Measurements from ENCODE around the gene LSM7. TPM values are rescaled to one million over a fixed set of nuclear protein-coding genes. Genes with fewer than 3 reads are reported as not detected.
A peak's percentile ranks its signal among the peaks of the same experiment; 100 is the strongest.

The LSM7 gene
- 100 to 1,000 TPM in 5 of 6 experiments, 10 to 100 TPM in 1; 92.1 to 137 (median 118) TPM for total RNA-seq (2021; fragmentation: NEBNext Ultra II Directional; extraction: Animal tissue kit (Norgen Biotek cat#: 25700))
- long read RNA-seq, transcript LSM7-204 (3 exons, 575 nt): minor isoform, 23 of 92 reads
- long read RNA-seq, transcript LSM7-201 (4 exons, 529 nt): major isoform, 50 of 92 reads
- long read RNA-seq, transcript LSM7-203 (4 exons, 512 nt): minor isoform, 7 of 92 reads
- long read RNA-seq, partial matches to known transcripts: 10 of 92 reads
- long read RNA-seq, other reads (novel, unspliced or antisense): 2 of 92 reads

- H3K9me3 Mint-ChIP-seq: no peaks in the 10 kb centered on the region
- peaks cover 7% of the 10 kb centered on the region; the same call in 1 of the 2 replicates for H3K27me3 Mint-ChIP-seq (ENCODE audit: insufficient read depth)
- peaks cover 25% of the 10 kb centered on the region for H3K36me3 Mint-ChIP-seq (ENCODE audit: low read depth)
- no peak for TF ChIP-seq CTCF (IDR thresholded peaks at IDR 0.05)
- peaks cover 36% of the 10 kb centered on the region for H3K4me1 Mint-ChIP-seq (ENCODE audit: low read depth)
- H3K4me3 Mint-ChIP-seq: peak within 1 kb of the TSS; percentile 100
- peak; percentile 73 for DNase-seq
- peak within 1 kb of the TSS; percentile 99 for H3K27ac Mint-ChIP-seq
Measured at GRCh38 chr19:2328401-2329148, at the start of gene LSM7, which contains the start of gene SPPL2B. Gene LSM7 (minus strand): TSS chr19:2328586. CDS start chr19:2328566, 20 bp downstream. Gene SPPL2B (plus strand): TSS chr19:2328684. CDS start chr19:2328710, 26 bp downstream.

GRCh38 chr19:2376784-2377519 is 48.6 kb upstream of the LSM7 start:
- H3K27ac Mint-ChIP-seq: no peak overlapping the region
- no peak overlapping the region for H3K4me3 Mint-ChIP-seq
- peaks cover 12% of the 10 kb centered on the region for H3K4me1 Mint-ChIP-seq (ENCODE audit: low read depth)
- no peak for TF ChIP-seq CTCF (IDR thresholded peaks at IDR 0.05)
- no peak for DNase-seq
- peaks cover 25% of the 10 kb centered on the region for H3K9me3 Mint-ChIP-seq
- H3K36me3 Mint-ChIP-seq (ENCODE audit: low read depth): peaks cover 11% of the 10 kb centered on the region
- H3K27me3 Mint-ChIP-seq (ENCODE audit: insufficient read depth): peaks cover 10% of the 10 kb centered on the region

- H3K4me3 Mint-ChIP-seq: no peak overlapping the region
Measured at GRCh38 chr19:2375353-2376121, 47.2 kb upstream of the LSM7 start.

GRCh38 chr19:2374808-2375207 is 46.4 kb upstream of the LSM7 start:
- H3K9me3 Mint-ChIP-seq: peaks cover 15% of the 10 kb centered on the region
- TF ChIP-seq CTCF (IDR thresholded peaks at IDR 0.05): no peak
- no peak for DNase-seq
- H3K4me3 Mint-ChIP-seq: no peak overlapping the region
- H3K4me1 Mint-ChIP-seq (ENCODE audit: low read depth): peaks cover 27% of the 10 kb centered on the region
- no peak overlapping the region for H3K27ac Mint-ChIP-seq
- 0 out of 2 replicates have a peak, but pooled peaks cover 5% of the 10 kb centered on the region for H3K36me3 Mint-ChIP-seq (ENCODE audit: low read depth)
- peaks cover 10% of the 10 kb centered on the region for H3K27me3 Mint-ChIP-seq (ENCODE audit: insufficient read depth)

More at GRCh38 chr19:2375353-2376121, 47.2 kb upstream of the LSM7 start:
- TF ChIP-seq CTCF (IDR thresholded peaks at IDR 0.05): no peak
- Mint-ChIP-seq H3K36me3 (ENCODE audit: low read depth) (0 out of 2 replicates have a peak, but pooled peaks cover 5% of the 10 kb centered on the region), H3K9me3 (peaks cover 17% of the 10 kb centered on the region), H3K27ac (no peak overlapping the region), H3K4me1 (ENCODE audit: low read depth) (peaks cover 27% of the 10 kb centered on the region), H3K27me3 (ENCODE audit: insufficient read depth) (peaks cover 10% of the 10 kb centered on the region)
- no peak for DNase-seq
